Stomach (tissue), 4 donors: ENCODE results near the gene IRS2.

ENCODE experiments used
- CTCF ChIP-seq, 7 experiments: fragments of 450-650 bp in 4 of 7; fragments of 200-600 bp in 3 of 7; sonication (generic) in 3 of 7; IDR thresholded peaks; one replicate each; pipeline ENCODE4 v1.5.1; 2016 to 2019; ENCODE audit warnings: antibody characterized with exemption in 7 of 7, control low read depth in 2 of 7, mild to moderate bottlenecking in 1 of 7
- EP300 ChIP-seq: sonication (generic); formaldehyde crosslinking; IDR thresholded peaks from one replicate; pipeline ENCODE4 v1.6.1; 2017; ENCODE audit warnings: antibody characterized with exemption
- POLR2A ChIP-seq, 4 donors: fragments of 450-650 bp; IDR thresholded peaks; one replicate each; pipeline ENCODE4 v1.6.1; 2016; ENCODE audit warnings: antibody characterized with exemption in 4 of 4, control low read depth in 2 of 4, mild to moderate bottlenecking in 1 of 4, moderate library complexity in 1 of 4

DNA sequence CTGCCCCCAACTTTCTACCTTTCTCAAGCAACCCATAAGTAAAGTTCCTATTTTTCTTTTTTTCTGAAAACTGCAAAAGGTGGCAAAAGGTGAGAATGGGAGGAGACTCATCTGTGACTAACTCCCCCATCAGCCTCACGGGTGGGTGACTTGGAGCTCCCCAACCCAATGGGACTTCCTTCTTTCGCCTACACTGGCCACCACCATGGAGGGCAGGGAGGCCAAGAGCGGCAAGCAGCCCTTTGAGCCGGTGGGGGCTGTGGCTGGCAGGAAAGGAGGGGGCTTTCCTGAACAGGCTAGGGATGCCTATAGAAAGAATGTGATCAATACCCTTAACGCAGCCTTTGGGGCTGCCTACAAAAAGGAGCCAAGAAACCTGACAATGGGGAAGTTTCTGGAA, 16.5 kb downstream of the IRS2 start:
- no peak for TF ChIP-seq EP300
- no peak for TF ChIP-seq CTCF (IDR thresholded peaks at IDR 0.05)
- TF ChIP-seq POLR2A (IDR thresholded peaks at IDR 0.05): no peak
